ENCODE data around the gene SEL1L2. TPM values are rescaled to one million over a fixed set of nuclear protein-coding genes. Genes with fewer than 3 reads are reported as not detected.

The SEL1L2 gene
- total RNA-seq, 1 donor from 2014 or later: not detected

- no peak for DNase-seq (ENCODE audit: low spot score)
These were observed 55.2 kb downstream of the SEL1L2 start for GRCh38 chr20:13934992-13935894.

- no peak for DNase-seq (ENCODE audit: low spot score)
These were observed 60.1 kb downstream of the SEL1L2 start for GRCh38 chr20:13930281-13930680.

GRCh38 chr20:13929836-13930235, 60.6 kb downstream of the SEL1L2 start:
- DNase-seq (ENCODE audit: low spot score): no peak

GRCh38 chr20:13928901-13929300, 61.5 kb downstream of the SEL1L2 start:
- no peak for DNase-seq (ENCODE audit: low spot score)

- no peak for DNase-seq (ENCODE audit: low spot score)
These were observed 63.2 kb downstream of the SEL1L2 start for GRCh38 chr20:13927171-13927570.

GRCh38 chr20:13922241-13922640, 68.2 kb downstream of the SEL1L2 start:
- no peak for DNase-seq (ENCODE audit: low spot score)

- no peak for DNase-seq (ENCODE audit: low spot score)
These were observed 75.1 kb downstream of the SEL1L2 start for GRCh38 chr20:13915284-13915683.

GRCh38 chr20:13913572-13913971, 76.8 kb downstream of the SEL1L2 start:
- DNase-seq (ENCODE audit: low spot score): no peak

- no peak for DNase-seq (ENCODE audit: low spot score)
These were observed 77.3 kb downstream of the SEL1L2 start for GRCh38 chr20:13913131-13913530.

- no peak for DNase-seq (ENCODE audit: low spot score)
These were observed 79.9 kb downstream of the SEL1L2 start for GRCh38 chr20:13910492-13910891.

- no peak for DNase-seq (ENCODE audit: low spot score)
These were observed 81.3 kb downstream of the SEL1L2 start for GRCh38 chr20:13909067-13909466.

GRCh38 chr20:13904766-13905165, 85.6 kb downstream of the SEL1L2 start:
- DNase-seq (ENCODE audit: low spot score): no peak

- DNase-seq (ENCODE audit: low spot score): no peak
These were observed 89.9 kb downstream of the SEL1L2 start for GRCh38 chr20:13900496-13900895.

- no peak for DNase-seq (ENCODE audit: low spot score)
These were observed 92.3 kb downstream of the SEL1L2 start for GRCh38 chr20:13898012-13898612.

GRCh38 chr20:13891575-13891974, 98.8 kb downstream of the SEL1L2 start:
- no peak for DNase-seq (ENCODE audit: low spot score)

GRCh38 chr20:13884803-13885202, 105.6 kb downstream of the SEL1L2 start:
- DNase-seq (ENCODE audit: low spot score): no peak

- DNase-seq (ENCODE audit: low spot score): no peak
These were observed 107.0 kb downstream of the SEL1L2 start for GRCh38 chr20:13883425-13883824.

GRCh38 chr20:13878566-13878965, 111.8 kb downstream of the SEL1L2 start:
- no peak for DNase-seq (ENCODE audit: low spot score)

GRCh38 chr20:13877793-13878192, 112.6 kb downstream of the SEL1L2 start:
- DNase-seq (ENCODE audit: low spot score): no peak

- DNase-seq (ENCODE audit: low spot score): no peak
These were observed 115.1 kb downstream of the SEL1L2 start for GRCh38 chr20:13875265-13875811.

- DNase-seq (ENCODE audit: low spot score): no peak
These were observed 115.8 kb downstream of the SEL1L2 start for GRCh38 chr20:13874394-13875157.

- no peak for DNase-seq (ENCODE audit: low spot score)
These were observed 116.6 kb downstream of the SEL1L2 start for GRCh38 chr20:13873831-13874230.

Measured in mesenteric fat pad (tissue), 1 donor.